NCI-H2029 treated with DMSO at 0.1 percent for 48 hours (cell line): Measurements from ENCODE around the gene CCDC188.

Experiments
- DNase-seq: peaks from one replicate; lab custom pipeline; 2025; lab: John Stamatoyannopoulos, UW

The CCDC188 gene

DNA sequence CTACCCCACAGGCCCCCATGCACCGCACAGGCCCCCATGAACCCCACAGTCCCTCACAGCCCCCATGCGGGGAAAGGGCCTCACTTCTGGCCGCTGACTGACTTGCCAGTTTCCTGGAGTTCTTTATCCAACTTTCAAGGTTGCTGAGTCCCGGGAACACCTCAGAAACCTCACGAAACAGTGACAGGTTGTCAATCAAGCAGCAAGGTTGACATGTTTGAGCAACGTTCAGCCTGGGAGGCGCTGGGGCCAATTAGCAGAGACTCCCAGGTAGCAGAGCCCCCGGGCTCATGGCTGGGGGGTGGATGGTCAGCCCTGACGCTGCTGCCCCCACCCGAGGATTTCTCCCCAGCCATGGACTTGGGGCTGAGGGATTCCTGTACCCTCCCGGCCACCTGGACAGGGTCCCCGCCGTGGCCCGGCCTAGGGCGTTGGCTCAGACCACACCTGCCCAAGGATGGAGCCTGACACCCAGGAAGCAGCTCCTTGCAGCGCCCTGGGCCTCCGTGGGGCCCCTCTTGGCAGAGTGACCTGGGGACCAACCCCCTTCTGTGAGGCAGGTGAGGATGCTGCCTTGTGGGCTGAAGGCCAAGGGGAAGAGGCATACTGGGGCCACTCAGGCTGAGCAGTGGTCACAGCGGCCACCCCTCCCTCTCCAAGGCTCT is 33.8 kb upstream of the CCDC188 start:
- DNase-seq = no peak

DNA sequence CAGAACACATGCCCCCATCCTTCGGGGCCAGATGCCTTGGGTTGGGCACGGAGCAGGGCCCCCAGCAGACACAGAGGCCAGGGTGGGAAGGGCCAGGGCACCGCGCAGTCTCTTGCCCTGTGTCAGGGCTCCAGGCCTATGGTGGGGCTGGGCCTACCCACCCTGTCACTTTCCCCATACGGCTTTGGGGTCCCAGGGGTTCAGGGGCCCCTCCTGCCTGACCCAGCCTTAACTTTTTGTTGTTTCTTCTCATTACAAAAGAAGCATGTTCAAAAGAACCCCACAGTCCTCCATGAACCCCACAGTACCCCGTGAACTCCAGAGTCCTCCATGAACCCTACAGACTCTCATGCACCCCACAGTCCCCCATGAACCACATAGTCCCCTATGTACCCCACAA is 33.0 kb upstream of the CCDC188 start:
- DNase-seq = no peak

DNA sequence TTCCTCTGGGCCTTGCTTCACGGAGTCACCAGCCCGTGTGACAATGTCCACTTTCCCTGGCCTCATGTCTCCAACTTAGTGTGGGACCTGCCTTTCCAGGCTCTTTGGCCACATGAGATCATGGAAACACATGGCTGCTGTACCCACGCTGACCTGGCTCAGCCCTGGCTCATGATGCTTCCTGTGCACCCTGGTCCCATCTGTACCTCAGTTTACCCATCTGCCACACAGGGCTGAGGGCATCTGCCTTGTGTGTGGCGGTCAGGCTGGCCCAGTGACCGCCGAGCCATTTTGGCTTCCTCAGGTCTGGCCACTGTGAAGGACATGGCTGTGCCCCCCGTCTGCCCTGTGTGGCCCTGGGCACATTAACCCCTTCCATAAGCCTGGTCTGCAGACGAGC is 32.2 kb upstream of the CCDC188 start:
- DNase-seq = no peak

DNA sequence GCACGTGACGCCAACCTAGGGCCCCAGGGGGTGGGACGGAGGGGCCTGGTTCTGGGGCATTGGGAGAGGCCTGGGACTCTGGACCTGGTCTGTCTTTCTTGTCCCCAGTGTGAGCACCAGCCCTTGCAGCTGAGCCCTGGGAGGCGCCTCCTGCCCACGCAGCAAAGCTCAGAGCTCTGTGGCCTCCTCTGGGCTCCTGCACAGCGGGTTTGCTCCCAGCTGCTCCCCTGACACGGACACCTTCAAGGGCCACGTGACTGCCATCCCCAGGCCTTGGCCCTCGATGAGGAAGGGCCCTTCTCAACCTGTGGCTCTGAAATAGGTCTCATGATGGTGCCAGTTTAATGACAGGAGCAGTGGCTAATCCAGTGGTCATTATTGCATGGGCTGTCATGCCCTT is 31.5 kb upstream of the CCDC188 start:
- DNase-seq = no peak

DNA sequence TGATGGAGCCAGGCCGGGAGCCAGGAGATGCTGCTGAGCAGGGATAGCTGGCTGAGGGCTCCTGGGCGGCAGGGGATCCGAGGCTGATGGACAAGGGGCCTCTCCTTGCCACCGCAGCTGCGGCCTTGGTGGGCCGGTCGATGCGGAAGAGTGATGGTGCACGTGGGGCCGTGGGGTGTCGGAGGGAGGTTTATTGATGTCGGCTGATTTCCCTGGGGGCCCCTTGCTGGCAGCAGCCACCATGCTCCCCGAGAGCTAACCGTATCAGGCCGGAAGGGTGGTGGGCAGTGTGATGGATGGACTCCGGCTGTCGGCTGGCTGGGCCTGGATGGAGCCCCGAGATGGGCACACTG is 31.0 kb upstream of the CCDC188 start:
- DNase-seq = no peak

DNA sequence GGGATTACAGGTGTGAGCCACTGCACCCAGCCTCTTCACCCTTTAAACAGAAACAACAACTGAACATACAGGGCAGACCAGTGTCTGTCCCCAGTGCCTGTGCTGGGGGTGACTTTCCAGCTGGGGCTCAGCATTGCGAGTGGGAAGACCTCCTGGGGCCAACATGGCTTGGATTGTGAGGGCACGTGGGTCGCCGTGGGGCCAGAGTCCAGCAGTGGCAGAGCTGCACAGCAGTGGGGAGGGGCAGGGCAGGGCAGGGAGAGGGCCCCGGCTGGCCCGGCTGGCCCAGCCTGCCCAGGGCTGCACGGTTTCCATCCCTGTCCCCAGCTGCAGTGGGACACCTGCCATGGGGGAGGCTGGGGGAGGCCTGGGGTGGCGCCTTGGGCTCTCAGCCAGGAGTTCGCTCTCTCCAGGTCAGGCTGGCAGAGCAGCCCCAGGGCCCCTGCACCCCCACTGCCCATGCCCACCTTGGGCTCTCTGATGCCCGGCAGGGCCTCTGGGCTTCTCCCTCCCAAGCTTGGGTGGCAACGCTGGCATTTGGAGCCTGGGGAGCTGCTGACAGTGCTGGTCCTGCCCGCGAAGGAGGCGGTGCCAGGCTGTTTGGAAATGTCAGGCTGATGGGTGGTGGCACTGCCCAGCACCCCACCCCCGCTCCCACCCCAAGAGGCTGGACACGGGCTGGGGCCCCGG is 30.5 kb upstream of the CCDC188 start:
- no peak for DNase-seq

DNA sequence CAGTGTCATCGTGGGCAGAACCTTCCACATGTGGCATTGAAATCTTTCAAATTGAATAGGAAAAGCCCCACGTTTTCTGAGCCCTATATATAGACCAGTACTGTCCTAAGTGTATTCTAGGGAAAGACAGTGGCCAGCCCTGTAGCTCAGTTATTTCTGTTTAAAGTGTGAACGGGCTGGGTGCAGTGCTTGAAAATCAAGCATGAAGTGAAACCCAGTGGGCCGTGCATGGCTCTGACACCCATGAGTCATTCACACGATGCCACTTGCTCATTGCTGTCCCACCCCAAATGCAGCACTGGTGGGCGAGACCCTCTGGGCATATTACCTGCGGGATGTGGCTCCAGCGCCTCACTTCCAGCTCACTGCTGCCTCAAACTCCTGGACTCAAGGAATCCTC is 29.8 kb upstream of the CCDC188 start:
- no peak for DNase-seq

DNA sequence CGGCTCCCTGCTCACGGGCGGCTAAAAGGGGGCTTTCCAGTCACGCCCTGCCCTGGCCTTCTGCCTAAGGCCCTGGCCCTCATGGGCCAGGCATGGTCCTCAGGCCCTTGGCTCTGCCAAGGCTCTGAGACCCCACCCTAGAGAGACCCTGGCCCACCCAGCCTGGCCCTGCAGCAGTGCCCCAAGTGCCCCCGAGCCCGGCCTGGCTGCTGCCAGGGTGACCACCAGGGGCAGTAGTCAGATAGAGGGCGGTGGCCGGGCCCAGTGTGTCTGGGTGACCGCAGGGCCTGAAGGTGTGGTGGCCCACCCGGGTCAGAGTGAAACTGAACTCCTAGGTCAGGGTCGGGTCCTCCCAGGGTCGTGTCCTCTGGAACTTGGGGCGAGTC is 29.4 kb upstream of the CCDC188 start:
- no peak for DNase-seq

DNA sequence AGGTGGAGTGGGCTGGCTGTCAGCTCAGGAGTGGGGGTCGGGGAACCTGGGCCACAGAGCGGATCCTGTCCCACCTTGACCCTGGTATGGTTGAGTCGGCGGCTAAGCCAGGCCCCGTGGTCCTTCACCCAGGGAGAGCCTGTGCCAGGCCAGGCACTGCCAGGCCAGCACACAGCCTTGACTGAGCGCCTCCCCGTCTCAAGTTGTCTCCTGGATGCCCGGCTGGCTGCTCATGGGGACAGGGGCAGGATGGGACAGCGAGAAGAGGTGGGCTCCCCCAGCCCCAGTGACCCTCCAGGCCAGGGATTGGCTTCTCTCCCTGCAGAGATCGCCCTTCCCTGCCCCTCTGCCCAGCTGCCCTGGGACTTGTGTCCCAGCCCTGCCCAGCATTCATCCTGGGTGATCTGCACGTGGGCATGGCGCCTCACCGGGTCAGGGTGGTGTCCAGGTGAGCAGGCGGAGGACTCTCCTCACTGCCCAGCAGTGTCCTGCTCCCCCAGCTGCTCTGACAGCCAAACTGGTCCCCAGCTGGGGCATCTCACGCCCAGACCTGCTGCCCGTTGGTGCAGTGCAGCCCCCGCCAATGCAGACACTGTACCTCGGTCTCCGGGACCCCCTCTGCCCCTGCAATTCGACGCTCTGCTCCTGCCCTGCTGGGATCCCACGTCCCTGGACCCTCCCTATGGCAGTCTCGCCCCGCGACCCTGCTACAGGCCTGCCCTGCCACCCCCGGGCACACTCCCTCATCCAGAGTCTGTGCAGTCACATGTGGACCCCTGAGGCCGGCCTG is 28.8 kb upstream of the CCDC188 start:
- DNase-seq = no peak

DNA sequence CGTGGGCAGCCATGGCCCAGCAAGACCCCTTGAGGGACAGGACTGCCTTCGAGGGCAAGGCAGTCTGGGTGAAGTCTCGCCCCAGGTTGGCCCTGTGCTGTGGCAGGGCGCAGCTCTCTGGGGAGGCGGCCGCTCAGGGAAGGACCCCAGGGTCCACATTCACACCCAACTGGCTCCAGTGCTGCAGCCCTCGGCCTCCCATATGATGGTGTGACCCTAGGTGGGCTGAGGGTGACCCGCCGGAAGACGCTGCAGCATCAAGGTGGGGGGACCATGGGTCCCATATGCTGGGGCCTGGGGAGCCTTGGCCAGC is 28.0 kb upstream of the CCDC188 start:
- no peak for DNase-seq

DNA sequence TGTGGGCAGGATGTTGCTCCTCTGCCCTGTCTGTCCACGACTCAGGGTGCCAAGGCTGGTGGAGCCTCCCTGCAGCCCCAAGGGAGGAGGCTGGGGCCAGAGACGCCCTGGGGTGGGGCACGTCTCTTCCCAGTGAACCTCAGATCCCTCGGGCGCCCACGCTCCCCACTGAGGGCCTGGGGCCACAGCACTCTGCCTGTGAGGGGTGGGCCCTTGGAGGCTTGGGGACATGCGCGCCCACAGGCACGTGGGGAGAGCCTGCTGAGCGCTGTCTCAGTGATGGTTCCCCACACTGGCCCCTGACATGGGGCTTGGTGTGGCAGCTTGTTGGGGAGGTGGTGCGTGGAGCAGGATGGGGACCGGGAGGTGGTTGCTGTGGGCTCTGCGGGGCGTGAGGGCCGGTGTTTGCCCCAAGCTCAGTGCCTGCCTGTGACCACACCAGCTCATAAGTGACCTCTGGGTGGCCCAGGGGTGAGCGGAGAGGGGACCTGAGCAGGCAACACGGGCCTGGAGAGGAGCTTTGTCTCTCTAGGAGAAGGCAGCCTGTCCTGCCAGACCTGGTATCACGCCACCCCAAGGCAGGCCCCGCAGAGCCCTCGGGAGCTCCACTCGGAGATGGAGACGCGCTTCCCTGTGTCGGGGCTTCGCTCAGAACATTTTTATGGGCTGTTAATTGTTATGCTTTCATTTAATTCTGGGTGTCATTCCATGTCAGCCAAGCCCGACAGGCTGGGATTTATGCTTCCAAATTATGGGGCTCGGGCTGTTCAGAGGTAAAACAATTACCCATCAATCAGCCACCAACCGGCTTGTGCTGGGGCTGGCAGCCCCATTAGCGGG is 27.4 kb upstream of the CCDC188 start:
- DNase-seq = no peak

DNA sequence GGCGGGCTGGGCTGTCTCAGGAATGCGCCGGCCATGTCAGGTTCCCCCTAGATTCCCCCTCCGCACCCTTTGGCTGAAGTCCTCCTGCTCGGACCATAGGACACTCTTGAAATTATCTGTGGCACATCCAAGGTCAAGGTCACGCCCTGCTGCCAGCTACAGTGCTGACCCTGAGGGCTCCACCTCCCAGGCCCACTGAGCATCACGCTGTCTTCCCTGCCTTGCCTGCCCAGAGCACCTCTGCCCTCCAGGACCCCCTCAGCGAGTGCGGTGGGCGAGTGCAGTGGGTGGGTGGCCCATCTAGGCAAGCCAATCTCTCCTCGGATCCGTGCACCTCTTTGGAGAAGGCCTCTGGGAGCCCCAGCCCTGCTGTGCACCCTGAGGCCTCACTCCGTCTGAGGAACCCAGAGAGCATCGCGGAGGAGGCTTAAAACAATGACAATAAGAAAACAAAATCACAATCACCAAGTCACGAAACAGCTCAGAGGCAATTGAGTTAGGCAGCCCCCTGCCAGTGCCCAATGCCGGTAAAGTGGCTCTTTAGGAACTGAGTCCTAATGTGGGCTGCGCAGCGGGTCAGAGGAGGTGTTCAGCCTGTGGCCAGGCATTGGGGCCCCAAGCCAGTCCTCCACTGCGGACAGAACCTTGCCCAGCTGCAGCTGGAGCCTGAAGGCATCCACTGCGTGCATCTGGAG is 26.5 kb upstream of the CCDC188 start:
- DNase-seq = no peak

DNA sequence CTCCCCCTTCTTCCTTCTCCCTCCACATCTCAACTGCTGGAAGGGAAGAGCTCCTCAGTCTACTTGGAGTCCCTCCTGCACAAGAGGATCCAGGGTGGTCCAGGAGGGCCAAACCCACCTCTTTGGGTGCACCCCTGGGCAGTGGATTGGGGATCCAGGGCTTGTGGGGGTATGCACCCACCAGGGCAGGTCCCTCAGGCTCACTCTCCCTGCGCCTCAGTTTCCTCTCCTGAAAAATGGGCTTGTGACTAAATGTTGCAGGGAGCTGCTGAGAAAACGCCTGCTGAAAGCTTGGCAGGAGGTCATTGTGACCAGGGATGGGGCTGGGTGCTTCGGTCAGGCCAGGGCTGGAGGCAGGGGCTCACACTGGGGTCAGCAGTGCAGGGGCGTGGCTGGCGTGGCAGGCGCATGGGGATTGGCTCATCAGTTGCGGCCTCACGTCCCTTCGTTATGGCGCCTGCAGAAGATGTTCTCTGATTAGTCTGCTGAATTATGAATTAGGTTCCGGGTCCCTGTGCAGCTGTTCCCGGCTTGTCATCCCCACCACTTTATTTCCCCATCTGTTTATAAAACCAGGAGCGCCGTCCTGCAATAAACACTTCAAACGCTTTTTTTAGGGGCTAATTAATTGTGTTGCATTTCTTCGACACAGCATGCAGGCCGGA is 25.7 kb upstream of the CCDC188 start:
- DNase-seq = no peak

DNA sequence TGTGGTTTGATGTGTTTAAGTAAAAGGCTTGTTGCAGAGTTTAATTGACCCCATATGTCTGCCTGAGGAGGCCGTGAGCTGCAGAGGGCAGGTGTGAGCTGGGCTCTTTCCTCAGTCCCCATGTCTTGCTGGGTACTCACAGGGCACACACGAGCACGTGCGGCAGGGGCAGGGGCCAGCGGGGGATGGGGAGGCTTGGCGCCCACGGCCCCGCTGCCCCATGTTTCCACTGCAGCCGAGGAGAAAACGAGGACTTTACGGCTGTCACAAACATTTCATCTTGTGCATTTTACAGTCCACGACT is 24.7 kb upstream of the CCDC188 start:
- no peak for DNase-seq

DNA sequence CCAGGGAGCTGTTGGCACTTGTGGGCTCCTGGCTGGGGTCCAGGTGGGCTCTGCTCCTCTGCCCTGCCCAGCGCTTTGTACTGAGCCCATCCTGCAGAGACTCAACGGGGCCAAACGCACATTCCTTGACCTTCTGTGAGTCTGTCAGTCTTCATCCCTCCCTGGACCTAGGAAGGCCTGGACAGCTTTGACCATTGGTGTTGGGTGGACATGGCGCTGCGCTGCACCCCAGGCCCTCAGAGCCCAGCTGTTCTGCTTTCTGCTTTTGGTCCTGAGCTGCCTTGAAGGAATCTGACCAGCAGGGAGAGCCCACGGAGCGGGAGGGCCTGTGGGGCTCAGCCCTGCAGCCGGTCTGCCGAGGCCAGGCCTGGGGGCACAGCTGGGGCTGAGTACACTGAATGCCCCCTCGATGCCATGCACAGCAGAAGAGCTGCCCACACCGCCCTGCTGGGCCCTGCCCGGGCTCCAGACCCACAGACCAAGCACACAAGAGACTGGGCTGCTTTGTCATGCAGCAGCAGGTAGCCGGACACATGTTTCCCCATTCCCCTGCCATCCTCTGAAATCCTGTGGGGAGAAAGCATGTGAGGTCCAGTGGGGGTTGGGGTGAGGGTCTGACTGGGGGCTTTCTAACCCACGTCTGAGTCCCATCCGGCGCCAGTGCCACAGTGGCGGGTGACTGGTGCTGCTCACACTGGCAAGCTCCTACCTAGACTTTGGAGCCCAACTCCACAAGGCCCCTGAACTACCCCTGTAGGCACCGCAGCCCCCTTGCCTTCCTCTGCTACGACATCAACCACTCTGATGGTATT is 24.1 kb upstream of the CCDC188 start:
- no peak for DNase-seq

DNA sequence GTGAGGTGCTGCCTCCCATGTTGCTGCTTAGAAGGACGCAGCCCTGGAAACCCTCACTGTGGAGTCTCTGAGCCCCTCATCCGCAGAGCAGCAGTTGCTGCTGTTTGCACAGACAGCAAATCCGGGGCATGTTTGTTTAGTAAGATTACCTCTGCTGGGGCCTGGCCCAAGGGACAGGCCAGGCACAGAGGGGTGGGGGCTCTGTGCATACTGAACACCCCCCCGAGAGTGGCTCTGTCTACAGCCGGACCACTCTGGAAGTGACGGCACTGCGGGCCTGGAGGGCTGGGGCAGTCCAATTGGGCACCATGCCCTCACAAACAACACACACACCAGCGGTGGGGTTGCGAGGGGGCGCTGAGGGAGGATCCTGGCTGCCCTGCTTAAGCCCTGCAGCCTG is 22.9 kb upstream of the CCDC188 start:
- DNase-seq = no peak

DNA sequence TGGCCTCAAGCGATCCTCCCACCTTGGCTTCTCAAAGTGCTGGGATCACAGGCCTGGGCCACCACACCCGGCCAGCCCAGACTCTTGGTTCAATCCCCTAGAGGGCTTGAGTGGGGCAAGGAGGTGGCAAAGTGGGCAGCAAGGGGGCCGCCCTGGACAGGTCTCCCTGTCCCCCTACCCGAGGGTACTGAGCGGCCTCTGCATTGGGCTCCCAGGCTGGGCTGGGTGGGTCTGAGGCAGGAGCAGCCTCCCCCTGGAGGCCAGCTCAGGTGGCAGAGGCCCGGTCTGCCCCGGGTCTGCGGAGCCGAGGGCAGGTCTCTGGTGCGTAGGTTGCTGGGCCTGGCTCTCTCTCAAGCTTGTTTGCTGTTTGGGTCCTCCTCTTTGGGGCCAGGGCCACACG is 22.4 kb upstream of the CCDC188 start:
- no peak for DNase-seq

DNA sequence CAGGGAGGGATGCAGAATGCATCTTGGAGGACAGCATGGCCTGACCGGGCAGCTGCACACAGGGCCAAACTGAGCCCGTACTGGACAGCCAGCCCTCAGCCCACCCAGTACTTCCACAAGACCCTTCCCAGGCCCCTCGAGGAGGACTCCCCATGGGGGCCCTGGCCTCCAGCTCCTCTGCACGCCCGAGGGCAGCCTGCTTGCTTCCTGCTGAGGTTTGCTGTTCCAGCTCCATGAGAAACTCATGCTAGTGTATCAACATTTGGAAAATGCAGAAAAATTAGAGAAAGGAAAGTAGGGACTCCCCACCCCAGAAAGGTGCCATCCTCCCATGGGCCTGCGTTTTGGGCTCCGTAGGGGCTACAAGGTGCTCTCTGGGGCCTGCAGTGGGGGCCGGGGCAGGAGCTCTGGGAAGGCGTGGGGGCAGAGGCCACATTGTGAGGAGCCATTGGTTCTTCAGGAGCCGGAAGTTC is 21.3 kb upstream of the CCDC188 start:
- no peak for DNase-seq

DNA sequence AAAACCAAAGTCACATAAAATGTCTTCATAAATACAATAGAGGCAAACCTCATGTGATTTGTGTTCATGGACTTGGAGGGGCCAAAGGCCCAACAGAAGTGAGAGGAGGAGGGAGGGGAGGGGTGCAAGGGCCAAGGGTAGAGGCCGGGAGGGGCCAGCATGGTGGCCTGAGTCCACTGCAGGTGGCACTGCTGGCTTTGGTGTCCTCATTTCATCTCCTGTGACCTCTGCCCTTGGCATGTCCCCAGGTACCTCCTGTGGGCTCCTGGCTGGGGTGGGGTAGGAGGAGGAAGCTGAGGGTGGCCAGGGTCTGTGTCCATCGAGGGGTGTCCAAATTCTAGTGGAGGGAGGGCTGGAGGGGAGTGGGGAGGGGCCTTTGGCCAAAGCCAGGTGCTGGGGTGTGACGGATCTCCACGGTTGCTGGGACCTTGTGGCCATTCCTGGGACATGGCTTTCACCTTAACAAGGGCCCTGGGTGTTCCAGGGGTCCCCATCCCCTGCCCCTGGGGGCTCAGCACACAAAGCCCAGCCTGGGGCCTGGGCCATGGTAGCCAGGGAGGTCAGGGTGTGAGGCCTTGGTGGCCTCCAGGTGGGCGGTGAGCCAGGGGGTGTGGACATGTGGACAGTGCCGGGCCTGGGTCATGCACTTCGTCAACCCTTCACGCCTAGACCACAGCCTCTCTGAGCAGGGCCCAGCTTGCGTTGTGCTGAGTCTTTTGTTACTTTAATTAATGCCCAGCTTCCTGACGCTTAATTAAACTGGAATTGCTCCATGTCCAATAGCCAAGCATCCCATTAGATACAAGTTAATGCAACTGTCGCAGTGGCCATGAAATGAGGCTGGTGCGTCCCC is 20.7 kb upstream of the CCDC188 start:
- no peak for DNase-seq

DNA sequence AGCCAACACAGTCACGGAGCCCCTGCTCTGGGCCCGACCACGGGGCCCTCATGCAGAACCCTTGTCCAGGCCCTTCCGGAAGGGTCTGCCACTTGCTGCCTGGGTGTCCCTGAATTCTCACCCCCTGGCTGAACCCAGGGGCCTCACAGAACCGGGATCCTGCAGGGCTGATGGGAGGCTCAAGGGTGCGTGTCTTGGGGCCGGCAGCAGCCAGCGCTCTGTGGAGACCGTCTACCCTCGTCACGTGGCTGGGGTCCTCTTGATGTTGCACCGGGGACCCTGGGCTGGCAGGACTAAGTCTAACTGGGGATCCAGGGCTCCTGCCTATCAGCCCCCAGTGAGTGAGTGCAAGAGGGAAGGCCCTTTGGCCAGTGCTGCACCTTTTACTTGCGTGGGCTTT is 19.3 kb upstream of the CCDC188 start:
- no peak for DNase-seq
